ENCODE results near the gene MED12L. TPM values are rescaled to one million over a fixed set of nuclear protein-coding genes. Genes with fewer than 3 reads are reported as not detected.

Gene MED12L
- total and polyA plus RNA-seq, 8 donors = 0.08 to 0.88 (median 0.45) TPM

GRCh38 chr3:151307131-151307530, 221.7 kb downstream of the MED12L start:
- no peaks in the 10 kb centered on the region for H3K9me3 ChIP-seq
- ATAC-seq (no peak), FAIRE-seq (no peak), DNase-seq (no peak)
- no peaks in the 10 kb centered on the region for H3K4me1 ChIP-seq
- H3K4me3 ChIP-seq = no peak overlapping the region
- TF ChIP-seq CTCF (IDR thresholded peaks at IDR 0.05) = no peak
- H3K27me3 ChIP-seq = no peaks in the 10 kb centered on the region
- H3K36me3 ChIP-seq = no peaks in the 10 kb centered on the region
- no peak overlapping the region for H3K27ac ChIP-seq
- intact Hi-C loops (cut with DNase I) = no loop called here

- no peak for ATAC-seq
Measured at GRCh38 chr3:151307583-151308488, 222.4 kb downstream of the MED12L start.

GRCh38 chr3:151309566-151309965, 224.1 kb downstream of the MED12L start:
- TF ChIP-seq CTCF (IDR thresholded peaks at IDR 0.05) = no peak
- no peaks in the 10 kb centered on the region for H3K4me1 ChIP-seq
- no peaks in the 10 kb centered on the region for H3K27me3 ChIP-seq
- H3K4me3 ChIP-seq = no peak overlapping the region
- ATAC-seq = no peak
- H3K9me3 ChIP-seq = no peaks in the 10 kb centered on the region
- no peak for FAIRE-seq
- no peaks in the 10 kb centered on the region for H3K36me3 ChIP-seq
- no peak for DNase-seq
- intact Hi-C loops (cut with DNase I) = no loop called here
- WGBS, 2 donors = 94 to 98% methylated on average over 2 of the region's 2 CpGs
- H3K27ac ChIP-seq = no peak overlapping the region

More at GRCh38 chr3:151307583-151308488, 222.4 kb downstream of the MED12L start:
- intact Hi-C loops (cut with DNase I) = no loop called here
- Histone ChIP-seq H3K4me3 (no peak overlapping the region), H3K9me3 (no peaks in the 10 kb centered on the region), H3K27ac (no peak overlapping the region), H3K4me1 (no peaks in the 10 kb centered on the region), H3K36me3 (no peaks in the 10 kb centered on the region), H3K27me3 (no peaks in the 10 kb centered on the region)
- 83 to 94% methylated on average over 1 of the region's 1 CpG for WGBS, 2 donors
- no peak for DNase-seq
- FAIRE-seq = no peak
- no peak for TF ChIP-seq CTCF (IDR thresholded peaks at IDR 0.05)

GRCh38 chr3:151312972-151313371, 227.5 kb downstream of the MED12L start:
- Histone ChIP-seq H3K27ac (no peak overlapping the region), H3K36me3 (no peaks in the 10 kb centered on the region), H3K4me3 (no peak overlapping the region), H3K4me1 (no peaks in the 10 kb centered on the region), H3K9me3 (no peaks in the 10 kb centered on the region), H3K27me3 (no peaks in the 10 kb centered on the region)
- no peak for TF ChIP-seq CTCF (IDR thresholded peaks at IDR 0.05)
- FAIRE-seq (no peak), ATAC-seq (no peak), DNase-seq (no peak)
- WGBS, 2 donors = 52 to 63% methylated on average over 3 of the region's 3 CpGs
- intact Hi-C loops (cut with DNase I) = no loop called here

- FAIRE-seq (no peak), ATAC-seq (no peak), DNase-seq (no peak)
- Histone ChIP-seq H3K27me3 (no peaks in the 10 kb centered on the region), H3K9me3 (no peaks in the 10 kb centered on the region), H3K4me3 (no peak overlapping the region), H3K27ac (no peak overlapping the region), H3K36me3 (no peaks in the 10 kb centered on the region), H3K4me1 (no peaks in the 10 kb centered on the region)
- TF ChIP-seq CTCF (IDR thresholded peaks at IDR 0.05) = no peak
- intact Hi-C loops (cut with DNase I) = no loop called here
- WGBS, 2 donors = 80 to 93% methylated on average over 2 of the region's 2 CpGs
Measured at GRCh38 chr3:151314137-151314536, 228.7 kb downstream of the MED12L start.
